Endodermal cell (in vitro differentiated cells): ENCODE results near the gene CNRIP1. TPM values are rescaled to one million over a fixed set of nuclear protein-coding genes. Genes with fewer than 3 reads are reported as not detected.

Experiments used
- DNase-seq: peaks from one replicate; pipeline ENCODE4 v3.0.0-alpha.2; 2017
- H3K27ac ChIP-seq: 2 replicates; pipeline ENCODE4 v1.5.1; 2013; ENCODE audit warnings: mild to moderate bottlenecking, low read depth, low read length, moderate library complexity
- H3K27me3 ChIP-seq: 2 replicates; pipeline ENCODE4 v1.6.1; 2013; ENCODE audit warnings: mild to moderate bottlenecking, low read length, moderate library complexity; ENCODE audit not compliant: insufficient read depth, control insufficient read depth, poor library complexity, severe bottlenecking
- H3K36me3 ChIP-seq: 2 replicates; pipeline ENCODE4 v1.7.0; 2013; ENCODE audit warnings: mild to moderate bottlenecking, low read length, moderate library complexity; ENCODE audit not compliant: control insufficient read depth, insufficient read depth
- H3K4me1 ChIP-seq: one replicate; pipeline ENCODE4 v1.7.0; 2013; ENCODE audit warnings: low read length; ENCODE audit not compliant: control insufficient read depth, insufficient read depth
- H3K4me3 ChIP-seq: 2 replicates; pipeline ENCODE4 v1.5.1; 2013; ENCODE audit warnings: mild to moderate bottlenecking, low read length, moderate library complexity
- H3K9ac ChIP-seq: 2 replicates; pipeline ENCODE4 v1.6.1; 2013; ENCODE audit warnings: mild to moderate bottlenecking, low read length, moderate library complexity; ENCODE audit not compliant: poor library complexity, severe bottlenecking; ENCODE audit errors: extremely low read depth
- H3K9me3 ChIP-seq: 2 replicates; pipeline ENCODE4 v1.6.1; 2013; ENCODE audit warnings: mild to moderate bottlenecking, low read length, moderate library complexity; ENCODE audit not compliant: control insufficient read depth
- H3K27ac Mint-ChIP-seq: 2 replicates; pipeline ENCODE4 v1.8.0; 2020; ENCODE audit warnings: mixed read lengths
- H3K27me3 Mint-ChIP-seq: 2 replicates; pipeline ENCODE4 v1.8.0; 2021; ENCODE audit warnings: mild to moderate bottlenecking, mixed read lengths; ENCODE audit not compliant: insufficient read depth
- H3K36me3 Mint-ChIP-seq: 2 replicates; pipeline ENCODE4 v1.8.0; 2020; ENCODE audit warnings: low read depth, mixed read lengths
- H3K4me1 Mint-ChIP-seq: 2 replicates; pipeline ENCODE4 v1.8.0; 2020; ENCODE audit warnings: mixed read lengths
- H3K4me3 Mint-ChIP-seq: 2 replicates; pipeline ENCODE4 v1.8.0; 2020; ENCODE audit warnings: mild to moderate bottlenecking, moderate library complexity, mixed read lengths
- H3K9me3 Mint-ChIP-seq: 2 replicates; pipeline ENCODE4 v1.8.0; 2020; ENCODE audit warnings: mild to moderate bottlenecking, mixed read lengths
- WGBS, 2 experiments: methylation state at CpG; one replicate each; pipeline versions ENCODE4 v1.1.5 to v1.1.7; 2013; ENCODE audit warnings: missing lambda C conversion rate in 2 of 2, mixed read lengths in 1 of 2; ENCODE audit not compliant: insufficient coverage in 1 of 2, insufficient read length in 1 of 2; 5-methylcytosine and 5-hydroxymethylcytosine counted together
- total RNA-seq, 2 donors: library from RNA; stranded (reverse); fragmentation: NEBNext Ultra II Directional in 1 of 2; extraction: Animal tissue kit (Norgen Biotek cat#: 25700) in 1 of 2; gene quantifications; 2 replicates in 1 of 2; 3 replicates in 1 of 2; pipeline ENCODE4 v1.2.1, GENCODE V29; 2021
- TF ChIP-seq, protein P1 (sequence below): fragments of 200-600 bp; sonication (generic); conservative IDR thresholded peaks from 2 replicates; pipeline ENCODE4 v1.5.0; 2021; ENCODE audit warnings: antibody characterized with exemption, mild to moderate bottlenecking

Gene CNRIP1
- total RNA-seq, 2 donors from 2014 or later: 0.57 TPM; not detected in 1

DNA sequence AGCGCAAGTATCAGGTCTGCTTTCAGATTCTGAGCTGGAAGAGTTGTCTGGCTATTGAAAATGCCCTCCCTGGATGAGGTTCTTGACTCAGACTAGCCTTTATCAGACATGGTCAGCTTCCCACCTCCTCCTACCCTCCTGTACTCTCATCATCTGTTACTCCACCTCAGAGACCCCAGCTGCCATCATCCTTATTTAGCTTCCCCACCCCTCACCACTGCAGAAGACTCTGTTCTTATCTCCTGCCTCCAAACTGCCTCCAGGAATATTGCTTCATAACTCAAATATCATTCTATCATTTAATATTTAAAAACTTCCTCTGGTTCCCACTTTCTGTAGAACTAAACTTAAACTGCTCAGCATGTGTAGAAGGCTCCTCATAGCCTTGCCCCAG lies 36.3 kb downstream of the CNRIP1 start:
- no peak overlapping the region for H3K9ac ChIP-seq
- H3K27me3 ChIP-seq: no peaks in the 10 kb centered on the region
- H3K4me3 ChIP-seq: no peak overlapping the region
- 90 to 100% methylated on average over 1 of the region's 1 CpG for WGBS, 2 experiments
- H3K4me1 ChIP-seq: no peaks in the 10 kb centered on the region
- TF ChIP-seq, protein P1, sequence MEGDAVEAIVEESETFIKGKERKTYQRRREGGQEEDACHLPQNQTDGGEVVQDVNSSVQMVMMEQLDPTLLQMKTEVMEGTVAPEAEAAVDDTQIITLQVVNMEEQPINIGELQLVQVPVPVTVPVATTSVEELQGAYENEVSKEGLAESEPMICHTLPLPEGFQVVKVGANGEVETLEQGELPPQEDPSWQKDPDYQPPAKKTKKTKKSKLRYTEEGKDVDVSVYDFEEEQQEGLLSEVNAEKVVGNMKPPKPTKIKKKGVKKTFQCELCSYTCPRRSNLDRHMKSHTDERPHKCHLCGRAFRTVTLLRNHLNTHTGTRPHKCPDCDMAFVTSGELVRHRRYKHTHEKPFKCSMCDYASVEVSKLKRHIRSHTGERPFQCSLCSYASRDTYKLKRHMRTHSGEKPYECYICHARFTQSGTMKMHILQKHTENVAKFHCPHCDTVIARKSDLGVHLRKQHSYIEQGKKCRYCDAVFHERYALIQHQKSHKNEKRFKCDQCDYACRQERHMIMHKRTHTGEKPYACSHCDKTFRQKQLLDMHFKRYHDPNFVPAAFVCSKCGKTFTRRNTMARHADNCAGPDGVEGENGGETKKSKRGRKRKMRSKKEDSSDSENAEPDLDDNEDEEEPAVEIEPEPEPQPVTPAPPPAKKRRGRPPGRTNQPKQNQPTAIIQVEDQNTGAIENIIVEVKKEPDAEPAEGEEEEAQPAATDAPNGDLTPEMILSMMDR: no peak
- no peak for DNase-seq
- peaks cover 13% of the 10 kb centered on the region for H3K27me3 Mint-ChIP-seq
- no peaks in the 10 kb centered on the region for H3K36me3 ChIP-seq
- H3K27ac Mint-ChIP-seq: no peak overlapping the region
- no peaks in the 10 kb centered on the region for H3K9me3 ChIP-seq
- H3K9me3 Mint-ChIP-seq: no peaks in the 10 kb centered on the region
- H3K36me3 Mint-ChIP-seq: no peaks in the 10 kb centered on the region
- peaks cover 3% of the 10 kb centered on the region for H3K4me1 Mint-ChIP-seq
- H3K4me3 Mint-ChIP-seq: no peak overlapping the region
- H3K27ac ChIP-seq: no peak overlapping the region

DNA sequence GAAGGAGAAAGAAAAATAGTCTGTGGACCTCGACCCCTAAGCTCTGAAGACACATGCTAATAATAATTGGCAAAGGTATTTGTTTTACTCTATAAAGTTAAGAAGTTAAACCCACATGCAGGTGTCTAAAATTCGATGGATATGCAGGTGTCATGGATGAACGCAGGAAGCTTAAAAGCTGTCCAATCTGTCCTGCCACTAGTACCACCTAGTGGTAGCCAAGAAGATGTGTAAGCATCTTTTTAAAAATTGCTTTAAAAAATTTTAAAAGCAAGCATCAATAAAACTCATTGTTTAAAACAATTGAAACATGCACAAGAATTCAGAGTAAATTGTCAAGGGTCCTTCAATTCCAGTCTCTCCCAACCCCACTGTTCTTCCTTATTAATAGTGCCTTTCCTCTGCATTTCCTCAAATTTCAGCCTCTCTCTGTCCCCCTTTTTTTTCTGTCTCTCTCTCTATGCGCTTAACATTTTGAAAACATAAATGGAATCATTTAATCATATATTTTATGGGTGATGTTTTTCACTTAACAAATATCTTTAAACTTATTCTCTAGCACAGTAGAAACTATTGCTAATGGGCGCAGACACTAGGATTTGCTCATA lies 36.8 kb downstream of the CNRIP1 start:
- WGBS, 2 experiments: 33 to 44% methylated on average over 3 to 4 of the region's 5 CpGs
- Mint-ChIP-seq H3K4me1 (no peaks in the 10 kb centered on the region), H3K27me3 (peaks cover 13% of the 10 kb centered on the region), H3K9me3 (no peaks in the 10 kb centered on the region), H3K36me3 (no peaks in the 10 kb centered on the region), H3K27ac (no peak overlapping the region), H3K4me3 (no peak overlapping the region)
- Histone ChIP-seq H3K27me3 (no peaks in the 10 kb centered on the region), H3K27ac (no peak overlapping the region), H3K4me3 (no peak overlapping the region), H3K9me3 (no peaks in the 10 kb centered on the region), H3K4me1 (no peaks in the 10 kb centered on the region), H3K9ac (no peak overlapping the region), H3K36me3 (no peaks in the 10 kb centered on the region)
- no peak for DNase-seq
- TF ChIP-seq, protein P1: peak; percentile 87

DNA sequence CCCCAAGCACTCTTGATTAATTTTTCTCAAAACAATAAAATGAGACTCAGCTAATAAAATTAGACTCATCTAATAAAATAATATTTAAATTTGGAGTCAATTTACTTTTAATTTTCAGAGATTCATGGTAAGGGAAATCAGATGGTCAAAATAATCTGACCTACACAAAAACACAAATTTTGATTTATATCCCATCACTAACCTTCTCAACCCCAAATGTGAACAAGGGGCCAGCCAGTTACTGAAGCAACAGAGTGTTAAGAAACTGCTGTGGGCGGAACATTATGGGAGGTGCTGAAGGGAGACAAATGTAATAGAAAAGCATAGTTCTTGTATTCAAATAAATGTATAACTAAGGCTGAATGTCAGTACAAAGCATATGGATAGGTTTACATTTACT lies 39.0 kb downstream of the CNRIP1 start:
- DNase-seq: no peak
- H3K4me3 Mint-ChIP-seq: no peak overlapping the region
- peaks cover 15% of the 10 kb centered on the region for H3K27me3 Mint-ChIP-seq
- WGBS, 2 experiments: 88% methylated on average over 1 of the region's 1 CpG; no CpG with 5 or more reads in 1 of the 2 experiments
- TF ChIP-seq, protein P1: no peak
- no peak overlapping the region for H3K27ac Mint-ChIP-seq
- H3K36me3 Mint-ChIP-seq: no peaks in the 10 kb centered on the region
- H3K4me1 ChIP-seq: no peaks in the 10 kb centered on the region
- no peaks in the 10 kb centered on the region for H3K27me3 ChIP-seq
- no peak overlapping the region for H3K4me3 ChIP-seq
- H3K27ac ChIP-seq: no peak overlapping the region
- no peaks in the 10 kb centered on the region for H3K9me3 Mint-ChIP-seq
- H3K9me3 ChIP-seq: no peaks in the 10 kb centered on the region
- no peak overlapping the region for H3K9ac ChIP-seq
- H3K36me3 ChIP-seq: no peaks in the 10 kb centered on the region
- H3K4me1 Mint-ChIP-seq: no peaks in the 10 kb centered on the region
